ENCODE data around the gene AKR1C4. TPM values are rescaled to one million over a fixed set of nuclear protein-coding genes. Genes with fewer than 3 reads are reported as not detected.

The AKR1C4 gene
- not detected in 2 replicates for total RNA-seq
- long read RNA-seq: 0 reads

DNA sequence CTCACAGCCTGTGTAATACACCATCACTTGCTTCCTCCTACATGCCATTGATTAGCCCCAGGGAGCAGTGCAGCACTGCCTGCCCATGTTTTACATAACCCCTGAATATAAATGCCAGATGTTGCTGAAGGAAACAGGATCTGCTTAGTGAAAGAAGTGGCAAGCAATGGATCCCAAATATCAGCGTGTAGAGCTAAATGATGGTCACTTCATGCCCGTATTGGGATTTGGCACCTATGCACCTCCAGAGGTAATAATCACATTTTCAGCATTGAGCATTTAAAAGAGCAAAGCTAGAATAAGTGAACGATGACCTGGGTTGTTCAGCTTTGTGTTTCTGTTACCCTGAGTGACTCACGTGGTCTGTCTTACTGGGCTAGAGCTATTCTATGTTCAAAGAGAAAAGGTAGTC, at the start of gene AKR1C4:
TSS of gene AKR1C4 (plus strand) at position 136 of the 412 bp plus-strand sequence. CDS start at position 167, 31 bp downstream.
- Mint-ChIP-seq H3K4me1 (ENCODE audit: unreplicated experiment) (no peaks in the 10 kb centered on the region), H3K27ac (ENCODE audit: unreplicated experiment) (no peak within 1 kb of the TSS), H3K27me3 (ENCODE audit: unreplicated experiment) (peaks cover 15% of the 10 kb centered on the region), H3K36me3 (ENCODE audit: unreplicated experiment) (no peaks in the 10 kb centered on the region), H3K9me3 (ENCODE audit: unreplicated experiment) (peaks cover 7% of the 10 kb centered on the region), H3K4me3 (ENCODE audit: unreplicated experiment) (no peak within 1 kb of the TSS)
- no peak for DNase-seq (ENCODE audit: extremely low spot score, unreplicated experiment)
- TF ChIP-seq, protein P1, sequence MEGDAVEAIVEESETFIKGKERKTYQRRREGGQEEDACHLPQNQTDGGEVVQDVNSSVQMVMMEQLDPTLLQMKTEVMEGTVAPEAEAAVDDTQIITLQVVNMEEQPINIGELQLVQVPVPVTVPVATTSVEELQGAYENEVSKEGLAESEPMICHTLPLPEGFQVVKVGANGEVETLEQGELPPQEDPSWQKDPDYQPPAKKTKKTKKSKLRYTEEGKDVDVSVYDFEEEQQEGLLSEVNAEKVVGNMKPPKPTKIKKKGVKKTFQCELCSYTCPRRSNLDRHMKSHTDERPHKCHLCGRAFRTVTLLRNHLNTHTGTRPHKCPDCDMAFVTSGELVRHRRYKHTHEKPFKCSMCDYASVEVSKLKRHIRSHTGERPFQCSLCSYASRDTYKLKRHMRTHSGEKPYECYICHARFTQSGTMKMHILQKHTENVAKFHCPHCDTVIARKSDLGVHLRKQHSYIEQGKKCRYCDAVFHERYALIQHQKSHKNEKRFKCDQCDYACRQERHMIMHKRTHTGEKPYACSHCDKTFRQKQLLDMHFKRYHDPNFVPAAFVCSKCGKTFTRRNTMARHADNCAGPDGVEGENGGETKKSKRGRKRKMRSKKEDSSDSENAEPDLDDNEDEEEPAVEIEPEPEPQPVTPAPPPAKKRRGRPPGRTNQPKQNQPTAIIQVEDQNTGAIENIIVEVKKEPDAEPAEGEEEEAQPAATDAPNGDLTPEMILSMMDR (IDR thresholded peaks at IDR 0.05): no peak

DNA sequence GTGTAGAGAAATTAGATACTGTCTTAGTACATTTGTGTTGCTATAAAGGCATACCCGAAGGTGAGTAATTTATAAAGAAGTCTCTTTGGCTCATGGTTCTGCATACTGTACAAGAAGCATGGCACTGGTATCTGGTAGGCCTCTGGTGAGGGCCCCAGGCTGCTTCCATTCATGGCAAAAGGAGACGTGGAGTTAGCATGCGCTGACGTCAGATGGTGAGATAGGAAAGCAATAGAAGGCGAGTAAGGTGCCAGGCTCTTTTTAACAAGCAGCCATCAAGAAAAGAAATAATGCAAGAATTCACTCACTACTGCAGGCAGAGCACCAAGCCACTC, 49.8 kb upstream of the AKR1C4 start:
- H3K4me3 Mint-ChIP-seq (ENCODE audit: unreplicated experiment): no peak overlapping the region
- no peak for DNase-seq (ENCODE audit: extremely low spot score, unreplicated experiment)
- H3K4me1 Mint-ChIP-seq (ENCODE audit: unreplicated experiment): no peaks in the 10 kb centered on the region
- TF ChIP-seq, protein P1 (IDR thresholded peaks at IDR 0.05): no peak
- H3K9me3 Mint-ChIP-seq (ENCODE audit: unreplicated experiment): peaks cover 22% of the 10 kb centered on the region
- H3K27ac Mint-ChIP-seq (ENCODE audit: unreplicated experiment): no peak overlapping the region
- no peaks in the 10 kb centered on the region for H3K27me3 Mint-ChIP-seq (ENCODE audit: unreplicated experiment)
- H3K36me3 Mint-ChIP-seq (ENCODE audit: unreplicated experiment): no peaks in the 10 kb centered on the region

DNA sequence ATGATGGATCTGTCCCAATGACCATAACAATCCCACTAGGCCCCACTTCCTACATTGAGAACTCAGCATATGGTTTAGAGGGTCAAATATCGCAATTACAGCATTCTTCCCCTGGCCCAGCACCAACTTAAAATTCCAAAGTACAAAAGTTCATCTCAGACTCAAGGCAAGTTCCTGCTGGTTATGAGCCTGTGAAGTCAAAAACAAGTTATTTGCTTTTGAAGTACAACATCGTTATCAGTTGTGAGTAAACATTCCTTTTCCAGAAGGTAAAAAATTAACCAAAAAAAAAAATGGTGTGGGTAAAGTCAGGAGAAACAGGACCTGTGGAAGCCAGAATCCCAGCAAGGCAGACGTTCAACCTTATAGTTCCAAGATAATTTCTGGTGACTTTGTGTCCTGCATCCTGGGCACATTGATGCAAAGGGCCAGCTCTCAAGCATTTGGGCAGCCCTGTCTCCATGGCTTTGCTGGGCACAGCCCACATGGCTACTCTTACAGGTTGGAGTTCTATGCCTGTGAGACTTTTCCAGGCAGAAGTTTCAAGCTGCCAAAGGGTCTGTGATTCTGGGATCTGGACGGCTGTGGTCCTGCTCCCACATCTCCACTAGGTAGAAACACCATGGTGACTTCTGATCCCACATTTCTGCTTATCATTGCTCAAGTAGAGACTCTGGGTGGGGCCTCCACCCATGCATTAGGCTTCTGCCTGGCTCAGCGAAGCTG, 49.2 kb upstream of the AKR1C4 start:
- H3K9me3 Mint-ChIP-seq (ENCODE audit: unreplicated experiment): peaks cover 20% of the 10 kb centered on the region
- no peak for DNase-seq (ENCODE audit: extremely low spot score, unreplicated experiment)

GRCh38 chr10:5147981-5148677, 48.5 kb upstream of the AKR1C4 start:
- no peak overlapping the region for H3K4me3 Mint-ChIP-seq (ENCODE audit: unreplicated experiment)
- TF ChIP-seq, protein P1 (IDR thresholded peaks at IDR 0.05): no peak
- H3K4me1 Mint-ChIP-seq (ENCODE audit: unreplicated experiment): no peaks in the 10 kb centered on the region
- H3K27ac Mint-ChIP-seq (ENCODE audit: unreplicated experiment): no peak overlapping the region
- H3K36me3 Mint-ChIP-seq (ENCODE audit: unreplicated experiment): no peaks in the 10 kb centered on the region
- DNase-seq (ENCODE audit: extremely low spot score, unreplicated experiment): no peak
- no peaks in the 10 kb centered on the region for H3K27me3 Mint-ChIP-seq (ENCODE audit: unreplicated experiment)
- H3K9me3 Mint-ChIP-seq (ENCODE audit: unreplicated experiment): peaks cover 17% of the 10 kb centered on the region

More for the DNA sequence above, 49.2 kb upstream of the AKR1C4 start:
- H3K36me3 Mint-ChIP-seq (ENCODE audit: unreplicated experiment): no peaks in the 10 kb centered on the region
- H3K4me3 Mint-ChIP-seq (ENCODE audit: unreplicated experiment): no peak overlapping the region
- H3K4me1 Mint-ChIP-seq (ENCODE audit: unreplicated experiment): no peaks in the 10 kb centered on the region
- no peaks in the 10 kb centered on the region for H3K27me3 Mint-ChIP-seq (ENCODE audit: unreplicated experiment)
- no peak overlapping the region for H3K27ac Mint-ChIP-seq (ENCODE audit: unreplicated experiment)
- TF ChIP-seq, protein P1 (IDR thresholded peaks at IDR 0.05): no peak

DNA sequence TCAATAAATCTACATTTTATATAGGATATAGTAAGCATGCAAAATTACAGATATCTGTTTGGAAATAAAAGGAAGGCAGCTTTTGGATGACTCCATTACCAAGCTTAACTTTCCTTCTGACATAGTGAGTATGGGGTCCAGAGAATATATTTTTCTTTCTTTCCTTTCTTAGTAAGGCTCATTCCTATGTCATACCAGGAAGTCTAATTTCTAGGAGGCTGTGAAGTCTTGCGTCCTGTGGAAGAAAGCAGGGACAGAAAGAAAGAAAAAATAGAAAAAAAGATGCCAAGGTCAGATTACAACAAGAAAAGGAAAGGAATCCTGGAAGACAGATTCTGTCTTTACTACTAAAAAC, 48.0 kb upstream of the AKR1C4 start:
- DNase-seq (ENCODE audit: extremely low spot score, unreplicated experiment): no peak
- TF ChIP-seq, protein P1 (IDR thresholded peaks at IDR 0.05): no peak
- no peaks in the 10 kb centered on the region for H3K36me3 Mint-ChIP-seq (ENCODE audit: unreplicated experiment)
- H3K4me3 Mint-ChIP-seq (ENCODE audit: unreplicated experiment): no peak overlapping the region
- H3K27me3 Mint-ChIP-seq (ENCODE audit: unreplicated experiment): no peaks in the 10 kb centered on the region
- H3K27ac Mint-ChIP-seq (ENCODE audit: unreplicated experiment): no peak overlapping the region
- H3K9me3 Mint-ChIP-seq (ENCODE audit: unreplicated experiment): peaks cover 15% of the 10 kb centered on the region
- H3K4me1 Mint-ChIP-seq (ENCODE audit: unreplicated experiment): no peaks in the 10 kb centered on the region

Data from osteocyte (in vitro differentiated cells).